GM23338 (cell line): ENCODE data around the gene PKD1. TPM values are rescaled to one million over a fixed set of nuclear protein-coding genes. Genes with fewer than 3 reads are reported as not detected.

Experiments used
- ATAC-seq: fragments of 200-7000 bp; cut with Tn5 transposase; 3 replicates; pipeline ENCODE4 v1.9.1; 2020
- DNase-seq: peaks from one replicate; pipeline ENCODE4 v3.0.0-alpha.2; 2015; ENCODE audit warnings: low spot score
- H2AFZ ChIP-seq: fragments of 200-600 bp; sonication (generic); 2 replicates; pipeline ENCODE4 v1.8.0; 2016; ENCODE audit warnings: antibody characterized with exemption, mild to moderate bottlenecking, moderate library complexity
- H3F3A ChIP-seq: fragments of 200-600 bp; sonication (generic); replicated peaks from 2 replicates; pipeline ENCODE4 v1.8.0; 2017; ENCODE audit warnings: antibody characterized with exemption, mixed run types, low read depth
- H3K27ac ChIP-seq: fragments of 200-600 bp; sonication (generic); 2 replicates; pipeline ENCODE4 v1.6.1; 2016; ENCODE audit warnings: low read depth
- H3K27me3 ChIP-seq: fragments of 200-600 bp; sonication (generic); 2 replicates; pipeline ENCODE4 v1.8.0; 2016; ENCODE audit warnings: mild to moderate bottlenecking, mixed run types, moderate library complexity; ENCODE audit not compliant: insufficient read depth
- H3K36me3 ChIP-seq: fragments of 200-600 bp; sonication (generic); 2 replicates; pipeline ENCODE4 v1.8.0; 2016; ENCODE audit warnings: mild to moderate bottlenecking; ENCODE audit not compliant: insufficient read depth
- H3K4me1 ChIP-seq: fragments of 200-600 bp; sonication (generic); 2 replicates; pipeline ENCODE4 v1.8.0; 2016; ENCODE audit warnings: mild to moderate bottlenecking, moderate library complexity; ENCODE audit not compliant: insufficient read depth
- H3K4me2 ChIP-seq: fragments of 200-600 bp; sonication (generic); 2 replicates; pipeline ENCODE4 v1.7.1; 2017; ENCODE audit warnings: mixed run types
- H3K4me3 ChIP-seq: fragments of 200-600 bp; sonication (generic); 2 replicates; pipeline ENCODE4 v1.6.1; 2016; ENCODE audit warnings: mixed run types
- H3K79me2 ChIP-seq: fragments of 200-600 bp; sonication (generic); replicated peaks from 2 replicates; pipeline ENCODE4 v1.8.0; 2017; ENCODE audit warnings: mild to moderate bottlenecking; ENCODE audit not compliant: insufficient read depth
- H3K9me2 ChIP-seq: fragments of 200-600 bp; sonication (generic); 2 replicates; pipeline ENCODE4 v1.8.0; 2017; ENCODE audit not compliant: insufficient read depth
- H4K20me1 ChIP-seq: fragments of 200-600 bp; sonication (generic); replicated peaks from 2 replicates; pipeline ENCODE4 v1.8.0; 2017; ENCODE audit warnings: mild to moderate bottlenecking; ENCODE audit not compliant: insufficient read depth
- H3K27ac Mint-ChIP-seq: 2 replicates; pipeline ENCODE4 v1.8.0; 2020; ENCODE audit warnings: inconsistent platforms, mild to moderate bottlenecking, moderate library complexity, mixed read lengths
- H3K27me3 Mint-ChIP-seq: 3 replicates; pipeline ENCODE4 v1.8.0; 2022; ENCODE audit warnings: low read depth, mild to moderate bottlenecking, moderate library complexity, mixed read lengths, inconsistent platforms; ENCODE audit not compliant: insufficient read depth, poor library complexity
- H3K36me3 Mint-ChIP-seq: 3 replicates; pipeline ENCODE4 v1.8.0; 2021; ENCODE audit warnings: low read depth, mild to moderate bottlenecking, inconsistent platforms, moderate library complexity, mixed read lengths
- H3K4me1 Mint-ChIP-seq: 3 replicates; pipeline ENCODE4 v1.8.0; 2020; ENCODE audit warnings: mild to moderate bottlenecking, inconsistent platforms, mixed read lengths
- H3K4me3 Mint-ChIP-seq: 3 replicates; pipeline ENCODE4 v1.8.0; 2021; ENCODE audit warnings: moderate library complexity, mild to moderate bottlenecking, inconsistent platforms, mixed read lengths
- H3K9me3 Mint-ChIP-seq: 3 replicates; pipeline ENCODE4 v1.8.0; 2020; ENCODE audit warnings: moderate library complexity, mild to moderate bottlenecking, inconsistent platforms, mixed read lengths
- CREB1 ChIP-seq: fragments of 250-450 bp; sonication (Bioruptor Pico); IDR thresholded peaks from 2 replicates; pipeline ENCODE4 v1.5.0; 2020; ENCODE audit warnings: low read depth, mild to moderate bottlenecking, moderate library complexity
- EZH2 ChIP-seq: fragments of 200-600 bp; sonication (generic); IDR thresholded peaks from one replicate; pipeline ENCODE4 v1.8.0; 2017; ENCODE audit warnings: antibody characterized with exemption, mild to moderate bottlenecking, low read depth; ENCODE audit not compliant: unreplicated experiment
- EZH2phosphoT487 ChIP-seq: fragments of 200-600 bp; sonication (generic); IDR thresholded peaks from one replicate; pipeline ENCODE4 v1.8.1; 2018; ENCODE audit warnings: antibody characterized with exemption; ENCODE audit not compliant: unreplicated experiment
- POLR2AphosphoS5 ChIP-seq: IDR thresholded peaks from 2 replicates; pipeline ENCODE4 v1.6.1; 2016; ENCODE audit warnings: antibody characterized with exemption, low read depth
- STAT1 ChIP-seq: IDR thresholded peaks from one replicate; pipeline ENCODE4 v1.6.1; 2016; ENCODE audit warnings: antibody characterized with exemption; ENCODE audit not compliant: unreplicated experiment
- ZNF114 ChIP-seq: fragments of 250-450 bp; sonication (Bioruptor Pico); IDR thresholded peaks from 2 replicates; pipeline ENCODE4 v1.5.0; 2020; ENCODE audit warnings: mild to moderate bottlenecking, moderate library complexity
- polyA plus RNA-seq: library from polyadenylated mRNA; unstranded; fragments of >200 nt; fragmentation: Nextera tagmentation; extraction: Ambion mirVana; gene quantifications from 2 replicates; pipeline ENCODE4 v1.2.1, GENCODE V29; 2016
- total RNA-seq: library from RNA; depleted of rRNA; stranded (reverse); fragments of >200 nt; shearing (Covaris generic); gene quantifications from 2 replicates; pipeline ENCODE4 v1.2.3, GENCODE V29; 2014
- TF ChIP-seq, protein P1 (sequence below): IDR thresholded peaks from 2 replicates; pipeline ENCODE4 v1.6.1; 2016; ENCODE audit warnings: antibody characterized with exemption
- TF ChIP-seq, protein P2 (sequence below), 2 experiments: fragments of 200-600 bp in 1 of 2; sonication (generic) in 1 of 2; conservative IDR thresholded peaks; 2 replicates each; pipeline versions ENCODE4 v1.5.1 to v1.6.1; 2016 to 2017; ENCODE audit warnings: antibody characterized with exemption in 2 of 2, low read depth in 2 of 2, mild to moderate bottlenecking in 2 of 2, moderate library complexity in 1 of 2
- TF ChIP-seq, protein P3 (sequence below): fragments of 250-450 bp; sonication (Bioruptor Pico); IDR thresholded peaks from 2 replicates; pipeline ENCODE4 v1.5.0; 2020; ENCODE audit warnings: mild to moderate bottlenecking, moderate library complexity

Gene PKD1
- total and polyA plus RNA-seq, 2 experiments from 2014 or later: 21.1 to 107 TPM

DNA sequence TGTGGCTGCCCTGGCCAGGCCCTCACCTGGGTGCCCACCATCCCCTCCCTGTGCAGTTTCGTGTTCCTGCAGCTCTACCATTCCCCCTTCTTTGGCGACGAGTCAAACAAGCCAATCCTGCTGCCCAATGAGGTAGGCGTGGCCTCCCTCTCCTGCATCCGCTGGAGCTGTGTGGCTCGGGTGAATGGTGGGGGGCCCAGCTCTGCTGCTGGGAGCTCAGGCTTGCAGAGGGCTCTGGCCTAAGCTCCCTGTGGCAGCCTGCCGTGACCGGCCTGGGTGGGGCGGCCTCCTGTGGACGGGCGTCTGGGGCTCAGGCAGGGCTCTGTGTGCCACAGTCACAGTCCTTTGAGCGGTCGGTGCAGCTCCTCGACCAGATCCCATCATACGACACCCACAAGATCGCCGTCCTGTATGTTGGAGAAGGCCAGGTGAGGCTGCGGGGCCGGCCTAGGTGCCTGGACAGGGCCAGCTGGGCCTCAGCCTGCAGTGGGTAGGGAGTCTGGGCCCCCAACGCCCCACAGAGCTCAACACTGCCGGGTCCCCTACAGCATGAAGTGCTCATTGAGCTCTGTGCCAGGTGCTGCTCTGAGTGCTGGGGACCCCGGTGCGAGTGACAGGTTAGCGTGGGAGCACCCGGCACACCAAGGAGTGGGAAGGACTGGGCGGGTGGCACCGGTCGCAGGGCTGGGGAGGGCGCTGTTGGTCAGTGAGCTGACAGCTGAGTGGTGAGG, 50.6 kb downstream of the PKD1 start:
- no peak for DNase-seq
- Histone ChIP-seq H3K27ac (no peak overlapping the region), H3F3A (peaks cover 2% of the 10 kb centered on the region; the same call in 1 of the 2 replicates), H3K27me3 (no peaks in the 10 kb centered on the region), H4K20me1 (no peaks in the 10 kb centered on the region), H3K4me1 (no peaks in the 10 kb centered on the region), H3K36me3 (no peaks in the 10 kb centered on the region), H3K79me2 (no peaks in the 10 kb centered on the region), H3K4me2 (no peak overlapping the region), H2AFZ (no peak overlapping the region), H3K4me3 (no peak overlapping the region), H3K9me2 (no peaks in the 10 kb centered on the region)
- Mint-ChIP-seq H3K27ac (no peak overlapping the region), H3K9me3 (no peaks in the 10 kb centered on the region), H3K27me3 (peaks cover 5% of the 10 kb centered on the region), H3K4me3 (no peak overlapping the region), H3K36me3 (peaks cover 8% of the 10 kb centered on the region; the same call in 2 of the 3 replicates), H3K4me1 (no peaks in the 10 kb centered on the region)
- TF ChIP-seq EZH2 (no peak), POLR2AphosphoS5 (no peak), CREB1 (CRISPR knock-in tag) (no peak), ZNF114 (no peak), EZH2phosphoT487 (no peak), STAT1 (no peak)
- TF ChIP-seq, protein P1, sequence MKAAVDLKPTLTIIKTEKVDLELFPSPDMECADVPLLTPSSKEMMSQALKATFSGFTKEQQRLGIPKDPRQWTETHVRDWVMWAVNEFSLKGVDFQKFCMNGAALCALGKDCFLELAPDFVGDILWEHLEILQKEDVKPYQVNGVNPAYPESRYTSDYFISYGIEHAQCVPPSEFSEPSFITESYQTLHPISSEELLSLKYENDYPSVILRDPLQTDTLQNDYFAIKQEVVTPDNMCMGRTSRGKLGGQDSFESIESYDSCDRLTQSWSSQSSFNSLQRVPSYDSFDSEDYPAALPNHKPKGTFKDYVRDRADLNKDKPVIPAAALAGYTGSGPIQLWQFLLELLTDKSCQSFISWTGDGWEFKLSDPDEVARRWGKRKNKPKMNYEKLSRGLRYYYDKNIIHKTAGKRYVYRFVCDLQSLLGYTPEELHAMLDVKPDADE: no peak
- TF ChIP-seq, protein P2, sequence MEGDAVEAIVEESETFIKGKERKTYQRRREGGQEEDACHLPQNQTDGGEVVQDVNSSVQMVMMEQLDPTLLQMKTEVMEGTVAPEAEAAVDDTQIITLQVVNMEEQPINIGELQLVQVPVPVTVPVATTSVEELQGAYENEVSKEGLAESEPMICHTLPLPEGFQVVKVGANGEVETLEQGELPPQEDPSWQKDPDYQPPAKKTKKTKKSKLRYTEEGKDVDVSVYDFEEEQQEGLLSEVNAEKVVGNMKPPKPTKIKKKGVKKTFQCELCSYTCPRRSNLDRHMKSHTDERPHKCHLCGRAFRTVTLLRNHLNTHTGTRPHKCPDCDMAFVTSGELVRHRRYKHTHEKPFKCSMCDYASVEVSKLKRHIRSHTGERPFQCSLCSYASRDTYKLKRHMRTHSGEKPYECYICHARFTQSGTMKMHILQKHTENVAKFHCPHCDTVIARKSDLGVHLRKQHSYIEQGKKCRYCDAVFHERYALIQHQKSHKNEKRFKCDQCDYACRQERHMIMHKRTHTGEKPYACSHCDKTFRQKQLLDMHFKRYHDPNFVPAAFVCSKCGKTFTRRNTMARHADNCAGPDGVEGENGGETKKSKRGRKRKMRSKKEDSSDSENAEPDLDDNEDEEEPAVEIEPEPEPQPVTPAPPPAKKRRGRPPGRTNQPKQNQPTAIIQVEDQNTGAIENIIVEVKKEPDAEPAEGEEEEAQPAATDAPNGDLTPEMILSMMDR (conservative IDR thresholded peaks at IDR 0.05; ENCODE audit: low read depth in 2 of 2): no peak
- TF ChIP-seq, protein P3, sequence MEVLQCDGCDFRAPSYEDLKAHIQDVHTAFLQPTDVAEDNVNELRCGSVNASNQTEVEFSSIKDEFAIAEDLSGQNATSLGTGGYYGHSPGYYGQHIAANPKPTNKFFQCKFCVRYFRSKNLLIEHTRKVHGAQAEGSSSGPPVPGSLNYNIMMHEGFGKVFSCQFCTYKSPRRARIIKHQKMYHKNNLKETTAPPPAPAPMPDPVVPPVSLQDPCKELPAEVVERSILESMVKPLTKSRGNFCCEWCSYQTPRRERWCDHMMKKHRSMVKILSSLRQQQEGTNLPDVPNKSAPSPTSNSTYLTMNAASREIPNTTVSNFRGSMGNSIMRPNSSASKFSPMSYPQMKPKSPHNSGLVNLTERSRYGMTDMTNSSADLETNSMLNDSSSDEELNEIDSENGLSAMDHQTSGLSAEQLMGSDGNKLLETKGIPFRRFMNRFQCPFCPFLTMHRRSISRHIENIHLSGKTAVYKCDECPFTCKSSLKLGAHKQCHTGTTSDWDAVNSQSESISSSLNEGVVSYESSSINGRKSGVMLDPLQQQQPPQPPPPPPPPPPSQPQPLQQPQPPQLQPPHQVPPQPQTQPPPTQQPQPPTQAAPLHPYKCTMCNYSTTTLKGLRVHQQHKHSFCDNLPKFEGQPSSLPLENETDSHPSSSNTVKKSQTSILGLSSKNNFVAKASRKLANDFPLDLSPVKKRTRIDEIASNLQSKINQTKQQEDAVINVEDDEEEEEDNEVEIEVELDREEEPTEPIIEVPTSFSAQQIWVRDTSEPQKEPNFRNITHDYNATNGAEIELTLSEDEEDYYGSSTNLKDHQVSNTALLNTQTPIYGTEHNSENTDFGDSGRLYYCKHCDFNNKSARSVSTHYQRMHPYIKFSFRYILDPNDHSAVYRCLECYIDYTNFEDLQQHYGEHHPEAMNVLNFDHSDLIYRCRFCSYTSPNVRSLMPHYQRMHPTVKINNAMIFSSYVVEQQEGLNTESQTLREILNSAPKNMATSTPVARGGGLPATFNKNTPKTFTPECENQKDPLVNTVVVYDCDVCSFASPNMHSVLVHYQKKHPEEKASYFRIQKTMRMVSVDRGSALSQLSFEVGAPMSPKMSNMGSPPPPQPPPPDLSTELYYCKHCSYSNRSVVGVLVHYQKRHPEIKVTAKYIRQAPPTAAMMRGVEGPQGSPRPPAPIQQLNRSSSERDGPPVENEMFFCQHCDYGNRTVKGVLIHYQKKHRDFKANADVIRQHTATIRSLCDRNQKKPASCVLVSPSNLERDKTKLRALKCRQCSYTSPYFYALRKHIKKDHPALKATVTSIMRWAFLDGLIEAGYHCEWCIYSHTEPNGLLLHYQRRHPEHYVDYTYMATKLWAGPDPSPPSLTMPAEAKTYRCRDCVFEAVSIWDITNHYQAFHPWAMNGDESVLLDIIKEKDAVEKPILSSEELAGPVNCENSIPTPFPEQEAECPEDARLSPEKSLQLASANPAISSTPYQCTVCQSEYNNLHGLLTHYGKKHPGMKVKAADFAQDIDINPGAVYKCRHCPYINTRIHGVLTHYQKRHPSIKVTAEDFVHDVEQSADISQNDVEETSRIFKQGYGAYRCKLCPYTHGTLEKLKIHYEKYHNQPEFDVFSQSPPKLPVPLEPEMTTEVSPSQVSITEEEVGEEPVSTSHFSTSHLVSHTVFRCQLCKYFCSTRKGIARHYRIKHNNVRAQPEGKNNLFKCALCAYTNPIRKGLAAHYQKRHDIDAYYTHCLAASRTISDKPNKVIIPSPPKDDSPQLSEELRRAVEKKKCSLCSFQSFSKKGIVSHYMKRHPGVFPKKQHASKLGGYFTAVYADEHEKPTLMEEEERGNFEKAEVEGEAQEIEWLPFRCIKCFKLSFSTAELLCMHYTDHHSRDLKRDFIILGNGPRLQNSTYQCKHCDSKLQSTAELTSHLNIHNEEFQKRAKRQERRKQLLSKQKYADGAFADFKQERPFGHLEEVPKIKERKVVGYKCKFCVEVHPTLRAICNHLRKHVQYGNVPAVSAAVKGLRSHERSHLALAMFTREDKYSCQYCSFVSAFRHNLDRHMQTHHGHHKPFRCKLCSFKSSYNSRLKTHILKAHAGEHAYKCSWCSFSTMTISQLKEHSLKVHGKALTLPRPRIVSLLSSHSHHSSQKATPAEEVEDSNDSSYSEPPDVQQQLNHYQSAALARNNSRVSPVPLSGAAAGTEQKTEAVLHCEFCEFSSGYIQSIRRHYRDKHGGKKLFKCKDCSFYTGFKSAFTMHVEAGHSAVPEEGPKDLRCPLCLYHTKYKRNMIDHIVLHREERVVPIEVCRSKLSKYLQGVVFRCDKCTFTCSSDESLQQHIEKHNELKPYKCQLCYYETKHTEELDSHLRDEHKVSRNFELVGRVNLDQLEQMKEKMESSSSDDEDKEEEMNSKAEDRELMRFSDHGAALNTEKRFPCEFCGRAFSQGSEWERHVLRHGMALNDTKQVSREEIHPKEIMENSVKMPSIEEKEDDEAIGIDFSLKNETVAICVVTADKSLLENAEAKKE (CRISPR knock-in tag): no peak
- peak; percentile 7 for ATAC-seq
